OCI-LY3 (cell line): Measurements from ENCODE around the gene HRH3.

Experiments used
- H2AFZ ChIP-seq: fragments of 200-600, 300-600 bp; shearing (Covaris generic); 2 replicates; pipeline ENCODE4 v1.6.0; 2014; ENCODE audit warnings: antibody characterized with exemption, low read depth, low read length
- H3K27ac ChIP-seq: fragments of 200-600, 300-600 bp; sonication (generic); 2 replicates; pipeline ENCODE4 v1.5.1; 2014; ENCODE audit warnings: mild to moderate bottlenecking, low read length, moderate library complexity, mixed read lengths
- H3K27me3 ChIP-seq: fragments of 200-600, 300-600 bp; sonication (generic); 2 replicates; pipeline ENCODE4 v1.6.1; 2014; ENCODE audit warnings: low read depth, low read length, mixed read lengths
- H3K36me3 ChIP-seq: fragments of 200-600, 300-600 bp; sonication (generic); replicated peaks from 2 replicates; pipeline ENCODE3; 2014; ENCODE audit warnings: low read depth, low read length, mixed read lengths
- H3K4me1 ChIP-seq: fragments of 300-600, 200-600 bp; sonication (generic); 2 replicates; pipeline ENCODE4 v1.6.1; 2014; ENCODE audit warnings: low read length, mixed read lengths
- H3K4me2 ChIP-seq: fragments of 200-600, 300-600 bp; sonication (generic); 2 replicates; pipeline ENCODE4 v1.6.1; 2014; ENCODE audit warnings: low read length, mixed read lengths
- H3K4me3 ChIP-seq: fragments of 300-600, 200-600 bp; sonication (generic); 2 replicates; pipeline ENCODE4 v1.5.1; 2014; ENCODE audit warnings: antibody characterized with exemption, mild to moderate bottlenecking, low read length, moderate library complexity
- H3K79me2 ChIP-seq: fragments of 300-600, 200-600 bp; shearing (Covaris generic); 2 replicates; pipeline ENCODE4 v1.6.1; 2014; ENCODE audit warnings: mild to moderate bottlenecking, low read length, mixed read lengths
- H3K9ac ChIP-seq: fragments of 300-600, 200-600 bp; shearing (Covaris generic); 2 replicates; pipeline ENCODE4 v1.6.0; 2014; ENCODE audit warnings: mild to moderate bottlenecking, low read length, moderate library complexity
- H3K9me3 ChIP-seq: fragments of 200-600, 300-600 bp; shearing (Covaris generic); 2 replicates; pipeline ENCODE4 v1.6.1; 2014; ENCODE audit warnings: low read length, mixed read lengths; ENCODE audit not compliant: insufficient read depth
- H4K20me1 ChIP-seq: fragments of 200-600, 300-600 bp; sonication (generic); 2 replicates; pipeline ENCODE4 v1.6.1; 2016; ENCODE audit warnings: low read length, mixed read lengths; ENCODE audit not compliant: insufficient read depth
- CTCF ChIP-seq: fragments of 200-600, 300-600 bp; sonication (generic); IDR thresholded peaks from 2 replicates; pipeline ENCODE4 v1.5.1; 2014; ENCODE audit warnings: antibody characterized with exemption, low read length, low read depth
- EZH2phosphoT487 ChIP-seq: fragments of 200-600 bp; shearing (Covaris generic); IDR thresholded peaks from 2 replicates; pipeline ENCODE4 v1.6.1; 2018; ENCODE audit warnings: antibody characterized with exemption, mixed run types, low read depth

HRH3 gene

GRCh38 chr20:62216636-62217566, 3.2 kb downstream of the HRH3 start:
- no peak for TF ChIP-seq EZH2phosphoT487
- no peak for TF ChIP-seq CTCF
- Histone ChIP-seq H3K9me3 (no peaks in the 10 kb centered on the region), H3K36me3 (no peaks in the 10 kb centered on the region), H3K27me3 (peaks cover 3% of the 10 kb centered on the region; the same call in 1 of the 2 replicates), H3K79me2 (no peaks in the 10 kb centered on the region), H2AFZ (no peak overlapping the region), H3K4me1 (no peaks in the 10 kb centered on the region), H3K4me2 (no peak overlapping the region), H3K9ac (no peak overlapping the region), H3K27ac (no peak overlapping the region), H3K4me3 (no peak overlapping the region), H4K20me1 (no peaks in the 10 kb centered on the region)

- TF ChIP-seq EZH2phosphoT487 (no peak), CTCF (no peak)
- H3K27ac ChIP-seq = no peak overlapping the region
- H3K9ac ChIP-seq = no peak overlapping the region
- H2AFZ ChIP-seq = no peak overlapping the region
- peaks cover 3% of the 10 kb centered on the region; the same call in 1 of the 2 replicates for H3K27me3 ChIP-seq
- no peaks in the 10 kb centered on the region for H3K4me1 ChIP-seq
- no peaks in the 10 kb centered on the region for H4K20me1 ChIP-seq
- H3K4me2 ChIP-seq = no peak overlapping the region
- H3K9me3 ChIP-seq = no peaks in the 10 kb centered on the region
- no peaks in the 10 kb centered on the region for H3K36me3 ChIP-seq
- no peak overlapping the region for H3K4me3 ChIP-seq
- H3K79me2 ChIP-seq = no peaks in the 10 kb centered on the region
Measured at GRCh38 chr20:62215991-62216635, 4.0 kb downstream of the HRH3 start.

- Histone ChIP-seq H3K27me3 (peaks cover 3% of the 10 kb centered on the region; the same call in 1 of the 2 replicates), H3K9me3 (no peaks in the 10 kb centered on the region), H3K9ac (no peak overlapping the region), H3K4me1 (no peaks in the 10 kb centered on the region), H3K4me2 (no peak overlapping the region), H3K36me3 (no peaks in the 10 kb centered on the region), H4K20me1 (no peaks in the 10 kb centered on the region), H3K79me2 (no peaks in the 10 kb centered on the region), H3K27ac (no peak overlapping the region), H2AFZ (no peak overlapping the region), H3K4me3 (no peak overlapping the region)
- TF ChIP-seq EZH2phosphoT487 (no peak), CTCF (no peak)
Measured at GRCh38 chr20:62215020-62215990, 4.8 kb downstream of the HRH3 start.
